H1 (cell line): Measurements from ENCODE around the gene OTP. TPM values are rescaled to one million over a fixed set of nuclear protein-coding genes. Genes with fewer than 3 reads are reported as not detected.

Source experiments
- CBX5 ChIP-seq: fragments of 300-800, 300-1000 bp; sonication (generic); IDR thresholded peaks from 2 replicates; pipeline ENCODE4 v1.7.1; 2016; ENCODE audit warnings: antibody characterized with exemption, low read length, low read depth
- FOSL1 ChIP-seq: IDR thresholded peaks from 2 replicates; pipeline ENCODE4 v1.6.1; 2011; ENCODE audit warnings: mild to moderate bottlenecking, low read depth, low read length, moderate library complexity; ENCODE audit not compliant: insufficient read depth
- JUND ChIP-seq: IDR thresholded peaks from 2 replicates; pipeline ENCODE4 v1.6.1; 2011; ENCODE audit warnings: mild to moderate bottlenecking, improper control_type of control experiment, low read length
- KDM5A ChIP-seq: fragments of 200-600 bp; IDR thresholded peaks from 2 replicates; pipeline ENCODE4 v1.7.1; 2012; ENCODE audit warnings: mild to moderate bottlenecking, low read length, inconsistent platforms, mixed read lengths
- NANOG ChIP-seq: IDR thresholded peaks from 2 replicates; pipeline ENCODE4 v1.6.1; 2011; ENCODE audit warnings: low read length, low read depth, mild to moderate bottlenecking, inconsistent platforms; ENCODE audit not compliant: insufficient read depth, poor library complexity, severe bottlenecking
- NRF1 ChIP-seq: IDR thresholded peaks from 2 replicates; pipeline ENCODE4 v1.6.1; 2011; ENCODE audit warnings: mild to moderate bottlenecking, low read depth, low read length, improper control_type of control experiment
- RAD21 ChIP-seq, 2 experiments: IDR thresholded peaks in 1 of 2; conservative IDR thresholded peaks in 1 of 2; 2 replicates each; pipeline ENCODE4 v1.6.1; 2011; ENCODE audit warnings: low read depth in 2 of 2, low read length in 2 of 2, improper control_type of control experiment in 1 of 2, inconsistent platforms in 1 of 2, mild to moderate bottlenecking in 1 of 2, moderate library complexity in 1 of 2
- SIRT6 ChIP-seq: IDR thresholded peaks from one replicate; pipeline ENCODE4 v1.7.1; 2012; ENCODE audit warnings: low read length, inconsistent platforms
- SP1 ChIP-seq: IDR thresholded peaks from 2 replicates; pipeline ENCODE4 v1.6.1; 2011; ENCODE audit warnings: low read depth, low read length
- TEAD4 ChIP-seq: IDR thresholded peaks from 2 replicates; pipeline ENCODE4 v1.6.1; 2012; ENCODE audit warnings: low read depth, low read length, inconsistent platforms, mixed read lengths
- polyA plus RNA-seq, 7 experiments: library from polyadenylated mRNA; depleted of rRNA in 3 of 7; stranded (reverse) in 5 of 7; unstranded in 2 of 7; fragments of >200 nt in 5 of 7; fragments of 200-250 nt in 2 of 7; gene quantifications; 1 replicate in 5 of 7; 2 replicates in 1 of 7; 4 replicates in 1 of 7; pipeline versions ENCODE4 v1.2.1 to v1.2.3, GENCODE V29; 2011 to 2013; ENCODE audit warnings: missing spikeins in 2 of 7, mixed read lengths in 2 of 7
- total RNA-seq: library from RNA; stranded (reverse); fragmentation: NEBNext Ultra II Directional; extraction: Animal tissue kit (Norgen Biotek cat#: 25700); gene quantifications from 2 replicates; pipeline ENCODE4 v1.2.1, GENCODE V29; 2021
- TF ChIP-seq, protein P1 (sequence below): IDR thresholded peaks from 2 replicates; pipeline ENCODE4 v1.6.1; 2011; ENCODE audit warnings: low read depth, mild to moderate bottlenecking, low read length; ENCODE audit not compliant: insufficient read depth

The OTP gene
- total and polyA plus RNA-seq, 2 of the 8 experiments (the other 6 are each of a cell fraction or from before 2014, with no cell fraction given): not detected

DNA sequence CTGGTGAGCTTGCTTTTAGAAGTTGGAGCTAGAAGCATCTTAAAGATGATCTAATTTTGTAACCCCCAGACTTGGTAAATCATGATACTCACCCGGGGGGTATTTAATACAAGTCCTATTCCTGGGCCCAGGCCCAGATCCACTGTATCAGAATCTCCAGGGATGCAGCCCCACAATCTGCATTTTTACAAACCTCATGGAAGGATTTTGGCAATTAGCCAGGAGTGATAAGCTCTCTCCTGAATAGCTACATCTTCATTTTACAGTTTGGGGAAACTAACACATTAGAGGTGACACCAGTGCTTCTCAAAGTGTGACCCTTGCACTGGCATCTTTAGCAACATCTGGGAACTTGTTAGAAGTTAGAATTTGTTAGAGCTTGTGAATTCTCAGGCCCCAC is 31.2 kb upstream of the OTP start (continued):
- TF ChIP-seq NANOG (no peak), SP1 (no peak), CBX5 (no peak), JUND (no peak), NRF1 (no peak), RAD21 (IDR thresholded peaks at IDR 0.05 in 1 of 2, conservative IDR thresholded peaks at IDR 0.05 in 1 of 2; ENCODE audit: low read depth in 2 of 2, low read length in 2 of 2) (no peak), KDM5A (no peak), FOSL1 (no peak), TEAD4 (no peak), SIRT6 (no peak)
- TF ChIP-seq, protein P1, sequence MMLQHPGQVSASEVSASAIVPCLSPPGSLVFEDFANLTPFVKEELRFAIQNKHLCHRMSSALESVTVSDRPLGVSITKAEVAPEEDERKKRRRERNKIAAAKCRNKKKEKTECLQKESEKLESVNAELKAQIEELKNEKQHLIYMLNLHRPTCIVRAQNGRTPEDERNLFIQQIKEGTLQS: no peak
- TF ChIP-seq, all 59 proteins: peak for 0
